GM13976 (cell line): ENCODE results near the gene CPED1.

Source experiments
- DNase-seq: peaks from one replicate; pipeline ENCODE4 v3.0.0; 2012; ENCODE audit warnings: low spot score
- CTCF ChIP-seq: IDR thresholded peaks from 2 replicates; pipeline ENCODE4 v1.5.1; 2012; ENCODE audit warnings: borderline replicate concordance, mild to moderate bottlenecking; ENCODE audit not compliant: insufficient read depth; ENCODE audit errors: extremely low read depth, missing control alignments, control extremely low read depth
- in situ Hi-C: fragments of 300-500 bp; cut with MboI; formaldehyde crosslinking; loops from one replicate; pipeline ENCODE4 v1.12.0; 2022; ENCODE audit warnings: low sequenced_read_pairs, mixed read lengths, inconsistent platforms; ENCODE audit not compliant: unreplicated experiment

Gene CPED1

GRCh38 chr7:121166916-121167315 lies 178.4 kb downstream of the CPED1 start:
- DNase-seq, result no peak
- in situ Hi-C loops, result no loop called here
- TF ChIP-seq CTCF, result no peak

GRCh38 chr7:121167971-121168370 lies 179.5 kb downstream of the CPED1 start:
- TF ChIP-seq CTCF, result no peak
- no peak for DNase-seq
- in situ Hi-C loops, result no loop called here

GRCh38 chr7:121169469-121169868 lies 181.0 kb downstream of the CPED1 start:
- in situ Hi-C loops, result no loop called here
- DNase-seq, result no peak
- TF ChIP-seq CTCF, result no peak

GRCh38 chr7:121172484-121172883 lies 184.0 kb downstream of the CPED1 start:
- DNase-seq, result no peak
- in situ Hi-C loops, result no loop called here
- no peak for TF ChIP-seq CTCF

GRCh38 chr7:121175826-121176225 lies 187.3 kb downstream of the CPED1 start:
- TF ChIP-seq CTCF, result no peak
- in situ Hi-C loops, result no loop called here
- DNase-seq, result no peak

- in situ Hi-C loops, result no loop called here
- no peak for TF ChIP-seq CTCF
- no peak for DNase-seq
Observed at GRCh38 chr7:121178452-121178851, 189.9 kb downstream of the CPED1 start.
